Mucosa of stomach (tissue), 1 donor: ENCODE measurements around the gene EHD2.
A peak's percentile ranks its signal among the peaks of the same experiment; 100 is the strongest.
"Not testable (repeated sequence)": the region's sequence is repeated elsewhere in the genome, so short reads cannot be mapped to it uniquely, and the experiment has no call there.

ENCODE experiments used
- H3K27me3 ChIP-seq: one replicate; pipeline ENCODE4 v1.7.0; 2013; ENCODE audit warnings: mild to moderate bottlenecking, low read length; ENCODE audit not compliant: control insufficient read depth, insufficient read depth
- H3K36me3 ChIP-seq: one replicate; pipeline ENCODE4 v1.7.0; 2013; ENCODE audit warnings: low read length; ENCODE audit not compliant: control insufficient read depth, insufficient read depth
- H3K4me1 ChIP-seq: one replicate; pipeline ENCODE4 v1.7.0; 2013; ENCODE audit warnings: mild to moderate bottlenecking, low read length; ENCODE audit not compliant: control insufficient read depth, insufficient read depth
- H3K4me3 ChIP-seq: one replicate; pipeline ENCODE4 v1.7.0; 2013; ENCODE audit warnings: low read length
- H3K9ac ChIP-seq: one replicate; pipeline ENCODE4 v1.7.0; 2013; ENCODE audit warnings: mild to moderate bottlenecking, low read length, moderate library complexity
- H3K9me3 ChIP-seq: one replicate; pipeline ENCODE4 v1.7.0; 2013; ENCODE audit warnings: mild to moderate bottlenecking, low read length, moderate library complexity; ENCODE audit not compliant: control insufficient read depth
- donor health status: Pancreatic carcinoma.

The EHD2 gene

GRCh38 chr19:47725759-47726401 lies 12.7 kb downstream of the EHD2 start:
- Histone ChIP-seq H3K4me3 (no peak overlapping the region), H3K4me1 (peaks cover 36% of the 10 kb centered on the region), H3K9ac (no peak overlapping the region), H3K27me3 (no peaks in the 10 kb centered on the region), H3K36me3 (no peaks in the 10 kb centered on the region), H3K9me3 (no peaks in the 10 kb centered on the region)

DNA sequence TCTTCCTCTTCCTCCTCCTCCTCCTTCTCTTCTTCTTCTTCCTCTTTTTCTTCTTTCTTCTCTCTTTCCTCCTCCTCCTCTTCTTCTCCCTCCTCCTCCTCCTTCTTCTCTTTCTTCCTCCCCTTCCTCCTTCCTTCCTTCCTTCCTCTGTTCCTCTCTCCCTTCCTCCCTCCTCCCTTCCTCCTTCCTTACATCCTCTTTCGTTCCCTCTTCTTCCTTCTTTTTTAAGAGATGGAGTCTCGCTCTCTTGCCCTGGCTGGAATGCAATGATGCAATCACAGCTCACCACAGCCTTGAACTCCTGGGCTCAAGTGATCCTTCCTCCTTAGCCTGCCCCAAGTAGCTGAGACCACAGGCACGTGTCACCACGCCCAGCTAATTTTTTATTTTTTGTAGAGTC lies 13.2 kb downstream of the EHD2 start:
- peaks cover 36% of the 10 kb centered on the region for H3K4me1 ChIP-seq
- no peaks in the 10 kb centered on the region for H3K27me3 ChIP-seq
- H3K4me3 ChIP-seq = no peak overlapping the region
- H3K36me3 ChIP-seq = no peaks in the 10 kb centered on the region
- no peak overlapping the region for H3K9ac ChIP-seq
- H3K9me3 ChIP-seq = no peaks in the 10 kb centered on the region

- not testable (repeated sequence) for H3K36me3 ChIP-seq, H3K27me3 ChIP-seq, H3K4me3 ChIP-seq, H3K9me3 ChIP-seq, H3K9ac ChIP-seq
- peaks cover 28% of the 10 kb centered on the region for H3K4me1 ChIP-seq
Measured at GRCh38 chr19:47728295-47728694, 15.1 kb downstream of the EHD2 start.

DNA sequence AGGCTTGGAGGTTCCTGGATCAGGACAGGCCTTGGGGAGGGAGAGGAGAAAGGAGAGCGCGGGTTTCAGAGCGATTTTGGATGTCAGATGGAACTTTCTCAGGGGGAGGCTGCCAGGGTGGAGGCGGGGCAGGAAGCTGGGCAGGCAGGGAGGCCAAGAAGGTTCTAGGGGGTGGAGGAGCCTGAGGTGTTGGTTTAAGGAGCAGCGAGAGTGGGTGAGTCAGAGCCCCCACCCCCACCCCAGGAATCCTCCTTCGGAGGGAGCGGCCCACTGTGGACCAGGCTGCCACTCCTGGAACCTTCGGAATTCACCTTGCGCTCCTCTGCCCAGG lies 16.2 kb downstream of the EHD2 start:
- H3K9me3 ChIP-seq = no peaks in the 10 kb centered on the region
- peak overlapping the region; percentile 60 for H3K9ac ChIP-seq
- H3K4me1 ChIP-seq = peaks cover 27% of the 10 kb centered on the region
- no peaks in the 10 kb centered on the region for H3K27me3 ChIP-seq
- H3K36me3 ChIP-seq = no peaks in the 10 kb centered on the region
- H3K4me3 ChIP-seq = peak overlapping the region; percentile 19

DNA sequence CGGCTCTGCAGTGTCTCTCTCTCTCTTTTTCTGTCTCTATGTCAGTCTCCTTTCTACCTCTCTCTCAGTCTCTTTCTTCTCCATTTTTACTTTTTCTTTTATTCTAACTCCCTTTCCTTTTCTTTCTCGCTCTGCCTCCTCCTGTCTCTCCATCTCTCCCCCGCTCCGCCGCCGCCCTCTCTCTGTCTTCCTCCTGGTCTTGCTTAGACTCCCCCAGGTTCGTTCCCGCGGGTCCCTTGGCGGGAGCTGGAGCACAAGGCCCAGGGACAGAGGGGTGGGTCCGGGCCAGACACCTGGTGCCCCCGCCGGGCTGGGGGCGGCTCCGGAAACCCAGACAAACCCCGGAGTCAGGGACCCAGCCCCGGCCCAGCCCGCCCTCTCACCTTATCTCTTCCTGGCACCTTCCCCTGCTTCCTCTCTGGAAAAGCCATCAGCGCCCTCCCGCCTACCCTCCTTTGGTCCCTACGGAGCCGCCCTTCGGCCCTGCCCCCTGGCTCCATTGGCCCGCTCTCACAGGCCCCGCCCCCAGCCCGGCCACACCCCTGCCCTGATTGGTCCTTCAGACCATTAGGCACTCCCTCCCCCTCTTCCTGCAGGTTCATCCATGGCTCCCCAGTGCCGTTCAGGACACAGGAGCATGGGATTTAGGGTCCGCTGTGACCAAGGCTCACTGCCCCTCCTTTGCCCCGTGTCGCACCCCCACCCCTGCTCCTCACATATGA lies 16.7 kb downstream of the EHD2 start:
- Histone ChIP-seq H3K9ac (peak overlapping the region; percentile 60), H3K4me1 (peaks cover 27% of the 10 kb centered on the region), H3K36me3 (no peaks in the 10 kb centered on the region), H3K4me3 (peak overlapping the region; percentile 19), H3K27me3 (no peaks in the 10 kb centered on the region), H3K9me3 (no peaks in the 10 kb centered on the region)

GRCh38 chr19:47730521-47730889 lies 17.3 kb downstream of the EHD2 start:
- H3K4me1 ChIP-seq = peaks cover 27% of the 10 kb centered on the region

GRCh38 chr19:47730910-47731309 lies 17.7 kb downstream of the EHD2 start:
- Histone ChIP-seq H3K36me3 (no peaks in the 10 kb centered on the region), H3K9ac (no peak overlapping the region), H3K4me3 (no peak overlapping the region), H3K27me3 (no peaks in the 10 kb centered on the region), H3K4me1 (peaks cover 27% of the 10 kb centered on the region), H3K9me3 (no peaks in the 10 kb centered on the region)

More at GRCh38 chr19:47730521-47730889, 17.3 kb downstream of the EHD2 start:
- Histone ChIP-seq H3K27me3 (no peaks in the 10 kb centered on the region), H3K4me3 (no peak overlapping the region), H3K36me3 (no peaks in the 10 kb centered on the region), H3K9me3 (no peaks in the 10 kb centered on the region), H3K9ac (no peak overlapping the region)

DNA sequence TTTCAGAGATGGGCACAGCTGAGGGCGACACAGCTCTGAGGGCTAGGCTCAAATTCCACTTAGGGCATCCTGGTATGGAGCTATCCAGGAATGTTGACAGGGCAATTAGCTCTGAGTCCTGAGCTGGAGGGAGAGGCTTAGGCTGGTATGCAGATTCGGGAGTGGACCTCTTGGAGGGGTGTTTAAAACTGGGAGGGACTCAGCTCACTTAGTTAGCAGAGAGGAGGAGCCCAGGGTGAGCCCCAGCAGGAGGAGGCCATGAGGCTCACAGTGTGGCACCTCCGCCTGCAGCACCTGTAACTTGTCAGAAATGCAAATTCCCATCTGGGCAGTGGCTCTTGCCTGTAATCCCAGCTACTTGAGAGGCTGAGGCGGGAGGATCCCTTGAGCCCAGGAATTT lies 21.9 kb downstream of the EHD2 start:
- Histone ChIP-seq H3K36me3 (no peaks in the 10 kb centered on the region), H3K4me1 (peaks cover 5% of the 10 kb centered on the region), H3K4me3 (no peak overlapping the region), H3K27me3 (no peaks in the 10 kb centered on the region), H3K9me3 (no peaks in the 10 kb centered on the region), H3K9ac (no peak overlapping the region)

GRCh38 chr19:47740866-47741519 lies 27.8 kb downstream of the EHD2 start:
- no peaks in the 10 kb centered on the region for H3K9me3 ChIP-seq
- H3K27me3 ChIP-seq = no peaks in the 10 kb centered on the region
- no peak overlapping the region for H3K9ac ChIP-seq
- peaks cover 22% of the 10 kb centered on the region for H3K4me1 ChIP-seq
- no peak overlapping the region for H3K4me3 ChIP-seq
- no peaks in the 10 kb centered on the region for H3K36me3 ChIP-seq

GRCh38 chr19:47741544-47742140 lies 28.4 kb downstream of the EHD2 start:
- Histone ChIP-seq H3K36me3 (no peaks in the 10 kb centered on the region), H3K9ac (no peak overlapping the region)

DNA sequence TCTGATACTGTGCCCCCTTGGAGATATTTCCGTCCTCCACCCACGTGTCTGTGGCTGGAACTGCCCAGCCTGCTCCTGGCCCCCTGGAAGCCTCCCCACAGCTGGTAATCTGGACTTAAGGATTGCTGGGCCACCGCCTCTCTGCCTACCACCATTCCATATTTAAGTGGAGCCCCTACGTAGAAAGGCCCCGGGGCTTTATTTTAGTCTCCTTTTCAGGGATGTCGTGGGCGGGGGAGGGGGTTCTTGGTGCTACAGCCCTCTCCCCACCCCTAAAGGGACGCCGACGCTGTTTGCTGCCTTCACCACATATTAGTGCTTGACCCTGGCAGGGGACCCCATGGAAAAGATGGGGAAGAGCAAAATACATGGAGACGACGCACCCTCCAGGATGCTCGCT lies 29.4 kb downstream of the EHD2 start:
- Histone ChIP-seq H3K4me1 (peaks cover 25% of the 10 kb centered on the region), H3K27me3 (no peaks in the 10 kb centered on the region), H3K9ac (peak overlapping the region; percentile 69), H3K9me3 (no peaks in the 10 kb centered on the region), H3K36me3 (no peaks in the 10 kb centered on the region), H3K4me3 (no peak overlapping the region)

More at GRCh38 chr19:47741544-47742140, 28.4 kb downstream of the EHD2 start:
- Histone ChIP-seq H3K9me3 (no peaks in the 10 kb centered on the region), H3K4me3 (no peak overlapping the region), H3K4me1 (peaks cover 25% of the 10 kb centered on the region), H3K27me3 (no peaks in the 10 kb centered on the region)
